Thyroid gland (tissue), 4 donors: ENCODE results near the gene ZNF577.

ENCODE experiments used
- CTCF ChIP-seq, 6 experiments: fragments of 200-600 bp in 3 of 6; fragments of 450-650 bp in 3 of 6; sonication (generic) in 3 of 6; IDR thresholded peaks; one replicate each; pipeline ENCODE4 v1.5.1; 2016 to 2019; ENCODE audit warnings: antibody characterized with exemption in 6 of 6, mild to moderate bottlenecking in 2 of 6, inconsistent platforms in 1 of 6, moderate library complexity in 1 of 6
- POLR2A ChIP-seq, 2 donors: fragments of 450-650 bp; IDR thresholded peaks; one replicate each; pipeline ENCODE4 v1.6.1; 2017; ENCODE audit warnings: antibody characterized with exemption in 2 of 2, mild to moderate bottlenecking in 2 of 2, moderate library complexity in 1 of 2

GRCh38 chr19:51916167-51916566 is 28.4 kb upstream of the ZNF577 start:
- no peak for TF ChIP-seq CTCF (IDR thresholded peaks at IDR 0.05)
- no peak for TF ChIP-seq POLR2A (IDR thresholded peaks at IDR 0.05)
